Lung microvascular endothelial cell (primary cell): ENCODE measurements around the gene ARL10. TPM values are rescaled to one million over a fixed set of nuclear protein-coding genes. Genes with fewer than 3 reads are reported as not detected.
A peak's percentile ranks its signal among the peaks of the same experiment; 100 is the strongest.
"Not testable (repeated sequence)": the region's sequence is repeated elsewhere in the genome, so short reads cannot be mapped to it uniquely, and the experiment has no call there.

ENCODE experiments used
- DNase-seq, 2 donors: peaks; one replicate each; pipeline versions ENCODE4 v3.0.0 to v3.0.0-alpha.2; 2010; ENCODE audit warnings: low read depth in 2 of 2
- total RNA-seq: library from RNA; depleted of rRNA; stranded (reverse); fragments of >200 nt; gene quantifications from 2 replicates; pipeline ENCODE4 v1.2.1, GENCODE V29; 2014

The ARL10 gene
- total RNA-seq, 1 donor from 2014 or later, result 10.5 TPM

GRCh38 chr5:176388444-176389134, 23.3 kb downstream of the ARL10 start, which contains the start of the genes HIGD2A and NOP16:
Gene HIGD2A, plus strand, starts transcription at chr5:176388751. Its CDS starts 69 bp downstream, at chr5:176388820.
Gene NOP16, minus strand, starts transcription at chr5:176388598. Its CDS starts 59 bp downstream, at chr5:176388539.
- peak; percentile 99 for DNase-seq

- DNase-seq, result no peak
These were observed 24.1 kb downstream of the ARL10 start for GRCh38 chr5:176389135-176390123.

- DNase-seq, result no peak
These were observed 26.2 kb downstream of the ARL10 start for GRCh38 chr5:176391479-176391878.

GRCh38 chr5:176391999-176392398, 26.7 kb downstream of the ARL10 start:
- no peak for DNase-seq

GRCh38 chr5:176392526-176392925, 27.2 kb downstream of the ARL10 start:
- no peak for DNase-seq

GRCh38 chr5:176394096-176394495, 28.8 kb downstream of the ARL10 start:
- DNase-seq, result no peak

- no peak for DNase-seq
These were observed 29.8 kb downstream of the ARL10 start for GRCh38 chr5:176394881-176395675.

GRCh38 chr5:176396330-176396729, 31.0 kb downstream of the ARL10 start:
- no peak for DNase-seq

- no peak for DNase-seq
These were observed 32.6 kb downstream of the ARL10 start for GRCh38 chr5:176397736-176398420.

GRCh38 chr5:176400382-176401156, 35.3 kb downstream of the ARL10 start:
- DNase-seq, result no peak

- no peak for DNase-seq
These were observed 36.3 kb downstream of the ARL10 start for GRCh38 chr5:176401281-176402205.

- DNase-seq, result no peak
These were observed 40.6 kb downstream of the ARL10 start for GRCh38 chr5:176405656-176406435.

- DNase-seq, result no peak
These were observed 41.3 kb downstream of the ARL10 start for GRCh38 chr5:176406436-176407052.

- no peak for DNase-seq
These were observed 42.4 kb downstream of the ARL10 start for GRCh38 chr5:176407456-176408251.

GRCh38 chr5:176408252-176408573, 42.9 kb downstream of the ARL10 start:
- DNase-seq, result not testable (repeated sequence)

- DNase-seq, result no peak
These were observed 43.3 kb downstream of the ARL10 start for GRCh38 chr5:176408590-176408989.

GRCh38 chr5:176409765-176410164, 44.5 kb downstream of the ARL10 start:
- no peak for DNase-seq
